SK-N-SH (cell line): Measurements from ENCODE around the gene FKBP8. TPM values are rescaled to one million over a fixed set of nuclear protein-coding genes. Genes with fewer than 3 reads are reported as not detected.

ENCODE experiments used
- CTCF ChIA-PET: fragments of 300-600, 350-600 bp; formaldehyde crosslinking; extraction: SDS; loops from one replicate; lab custom pipeline; 2021; lab: Yijun Ruan, JAX
- POLR2A ChIA-PET: fragments of 350-600 bp; sonication (Branson Sonifier 250); formaldehyde crosslinking; extraction: SDS; loops from one replicate; lab custom pipeline; 2020; ENCODE audit warnings: antibody characterized with exemption, inconsistent platforms; lab: Yijun Ruan, JAX
- DNase-seq: peaks from one replicate; pipeline ENCODE4 v3.0.0; 2012
- H2AFZ ChIP-seq: fragments of 200-600 bp; sonication (generic); 2 replicates; pipeline ENCODE4 v1.8.1; 2016; ENCODE audit warnings: antibody characterized with exemption, mild to moderate bottlenecking, low read depth
- H3F3A ChIP-seq: fragments of 200-600 bp; sonication (generic); replicated peaks from 2 replicates; pipeline ENCODE3; 2016; ENCODE audit warnings: antibody characterized with exemption, mild to moderate bottlenecking; ENCODE audit not compliant: insufficient read depth
- H3K27ac ChIP-seq, 2 experiments: fragments of 200-500 bp in 1 of 2; fragments of 200-600 bp in 1 of 2; sonication (Bioruptor generic) in 1 of 2; sonication (generic), shearing (Covaris generic) in 1 of 2; 2 replicates each; pipeline versions ENCODE4 v1.5.1 to v1.6.1; 2014 to 2016; ENCODE audit warnings: low read depth in 2 of 2, inconsistent platforms in 1 of 2, low read length in 1 of 2, mild to moderate bottlenecking in 1 of 2, mixed read lengths in 1 of 2
- H3K27me3 ChIP-seq: fragments of 200-600 bp; sonication (generic), shearing (Covaris generic); 2 replicates; pipeline ENCODE4 v1.6.1; 2016; ENCODE audit warnings: mixed run types; ENCODE audit not compliant: insufficient read depth
- H3K36me3 ChIP-seq, 2 experiments: fragments of 200-500 bp in 1 of 2; fragments of 200-600 bp in 1 of 2; sonication (Bioruptor generic) in 1 of 2; sonication (generic) in 1 of 2; replicated peaks in 1 of 2; 2 replicates each; pipeline versions ENCODE3 to v1.5.1; 2014 to 2016; ENCODE audit warnings: low read length in 1 of 2, mild to moderate bottlenecking in 1 of 2; ENCODE audit not compliant: insufficient read depth in 2 of 2, control insufficient read depth in 1 of 2
- H3K4me1 ChIP-seq, 2 experiments: fragments of 200-500 bp in 1 of 2; fragments of 200-600 bp in 1 of 2; sonication (Bioruptor generic) in 1 of 2; sonication (generic), shearing (Covaris generic) in 1 of 2; 2 replicates each; pipeline versions ENCODE4 v1.5.1 to v1.6.1; 2014 to 2016; ENCODE audit warnings: low read depth in 1 of 2, low read length in 1 of 2, mixed run types in 1 of 2; ENCODE audit not compliant: insufficient read depth in 2 of 2, control insufficient read depth in 1 of 2
- H3K4me2 ChIP-seq: fragments of 200-600 bp; sonication (generic), shearing (Covaris generic); 2 replicates; pipeline ENCODE4 v1.6.1; 2017; ENCODE audit warnings: mixed run types
- H3K4me3 ChIP-seq, 2 experiments: fragments of 200-500 bp in 1 of 2; fragments of 200-600 bp in 1 of 2; sonication (Bioruptor generic) in 1 of 2; sonication (generic), shearing (Covaris generic) in 1 of 2; 2 replicates each; pipeline versions ENCODE4 v1.5.1 to v1.8.1; 2014 to 2016; ENCODE audit warnings: low read depth in 2 of 2, inconsistent platforms in 1 of 2, low read length in 1 of 2, mild to moderate bottlenecking in 1 of 2, mixed read lengths in 1 of 2, moderate library complexity in 1 of 2
- H3K79me2 ChIP-seq: fragments of 200-600 bp; sonication (generic); 2 replicates; pipeline ENCODE4 v1.8.1; 2017; ENCODE audit warnings: mild to moderate bottlenecking; ENCODE audit not compliant: insufficient read depth
- H3K9ac ChIP-seq: fragments of 200-600 bp; sonication (generic); 2 replicates; pipeline ENCODE4 v1.6.1; 2017; ENCODE audit warnings: mixed run types
- H3K9me2 ChIP-seq: fragments of 200-600 bp; sonication (generic); 2 replicates; pipeline ENCODE4 v1.6.1; 2017; ENCODE audit warnings: mixed run types
- H3K9me3 ChIP-seq: fragments of 200-600 bp; sonication (generic); 2 replicates; pipeline ENCODE4 v1.6.1; 2017; ENCODE audit warnings: mixed run types, mild to moderate bottlenecking, moderate library complexity
- H4K20me1 ChIP-seq: fragments of 200-600 bp; sonication (generic); 2 replicates; pipeline ENCODE4 v1.6.1; 2017; ENCODE audit warnings: mild to moderate bottlenecking, mixed run types; ENCODE audit not compliant: insufficient read depth
- CHD2 ChIP-seq: fragments of 150-350 bp; IDR thresholded peaks from 2 replicates; pipeline ENCODE4 v1.6.1; 2018; ENCODE audit warnings: low read length; ENCODE audit not compliant: partially characterized antibody
- CTCF ChIP-seq: fragments of 200-600 bp; sonication (generic); IDR thresholded peaks from 2 replicates; pipeline ENCODE4 v1.6.1; 2017; ENCODE audit warnings: antibody characterized with exemption, mild to moderate bottlenecking, moderate library complexity
- EP300 ChIP-seq, 2 experiments: IDR thresholded peaks; 2 replicates each; pipeline versions ENCODE4 v1.4.0 to v1.6.1; 2012; ENCODE audit warnings: borderline replicate concordance in 1 of 2, low read depth in 1 of 2, low read length in 1 of 2
- EZH2phosphoT487 ChIP-seq: fragments of 200-600 bp; sonication (generic); IDR thresholded peaks from 2 replicates; pipeline ENCODE4 v1.6.1; 2017; ENCODE audit warnings: low read depth, mixed run types, mild to moderate bottlenecking, antibody characterized with exemption, moderate library complexity, borderline replicate concordance
- FOXJ3 ChIP-seq: sonication (generic); formaldehyde crosslinking; IDR thresholded peaks from 2 replicates; pipeline ENCODE4 v1.5.1; 2020; ENCODE audit warnings: mild to moderate bottlenecking, missing genetic modification reagents
- GATA2 ChIP-seq: sonication (generic); formaldehyde crosslinking; IDR thresholded peaks from 2 replicates; pipeline ENCODE4 v1.5.0; 2020; ENCODE audit warnings: mild to moderate bottlenecking, missing genetic modification reagents
- MAX ChIP-seq: IDR thresholded peaks from 2 replicates; pipeline ENCODE4 v1.4.0; 2012; ENCODE audit warnings: low read depth
- MXI1 ChIP-seq: IDR thresholded peaks from 2 replicates; pipeline ENCODE4 v1.6.1; 2012; ENCODE audit warnings: mild to moderate bottlenecking, low read depth, low read length, improper control_type of control experiment
- POLR2AphosphoS5 ChIP-seq: IDR thresholded peaks from 2 replicates; pipeline ENCODE4 v1.6.1; 2012; ENCODE audit warnings: low read depth, low read length
- RAD21 ChIP-seq: IDR thresholded peaks from 2 replicates; pipeline ENCODE4 v1.6.1; 2012; ENCODE audit warnings: mild to moderate bottlenecking, low read length
- RCOR1 ChIP-seq: fragments of 150-350 bp; IDR thresholded peaks from 2 replicates; pipeline ENCODE4 v1.6.1; 2017; ENCODE audit warnings: antibody characterized with exemption, low read length
- RFX5 ChIP-seq: IDR thresholded peaks from 2 replicates; pipeline ENCODE4 v1.6.1; 2012; ENCODE audit warnings: mild to moderate bottlenecking, improper control_type of control experiment, low read length
- SIN3A ChIP-seq: IDR thresholded peaks from 2 replicates; pipeline ENCODE4 v1.6.1; 2012; ENCODE audit warnings: low read depth, mild to moderate bottlenecking, low read length, moderate library complexity, borderline replicate concordance
- SMC3 ChIP-seq: IDR thresholded peaks from 2 replicates; pipeline ENCODE4 v1.6.1; 2012; ENCODE audit warnings: low read depth, low read length, improper control_type of control experiment
- TAF1 ChIP-seq: IDR thresholded peaks from 2 replicates; pipeline ENCODE4 v1.6.1; 2012; ENCODE audit warnings: low read depth, mild to moderate bottlenecking, low read length, moderate library complexity, borderline replicate concordance
- YY1 ChIP-seq: IDR thresholded peaks from 2 replicates; pipeline ENCODE4 v1.4.0; 2012; ENCODE audit warnings: low read depth, mild to moderate bottlenecking
- ZBTB33 ChIP-seq: IDR thresholded peaks from 2 replicates; pipeline ENCODE4 v1.4.0; 2012; ENCODE audit warnings: low read depth, borderline replicate concordance
- WGBS: methylation state at CpG from one replicate; pipeline ENCODE4 v1.1.6; 2017; ENCODE audit warnings: low lambda C conversion rate; 5-methylcytosine and 5-hydroxymethylcytosine counted together
- polyA plus RNA-seq, 3 experiments: library from polyadenylated mRNA; depleted of rRNA; stranded (reverse); fragments of >200 nt; gene quantifications; 2 replicates each; pipeline ENCODE4 v1.2.3, GENCODE V29; 2012
- TF ChIP-seq, protein P1 (sequence below): fragments of 150-350 bp; IDR thresholded peaks from 2 replicates; pipeline ENCODE4 v1.6.1; 2016; ENCODE audit warnings: mild to moderate bottlenecking, low read depth, low read length

Gene FKBP8
- polyA plus RNA-seq, 1 of the 3 experiments (the other 2 are of a cell fraction): 273 TPM

DNA sequence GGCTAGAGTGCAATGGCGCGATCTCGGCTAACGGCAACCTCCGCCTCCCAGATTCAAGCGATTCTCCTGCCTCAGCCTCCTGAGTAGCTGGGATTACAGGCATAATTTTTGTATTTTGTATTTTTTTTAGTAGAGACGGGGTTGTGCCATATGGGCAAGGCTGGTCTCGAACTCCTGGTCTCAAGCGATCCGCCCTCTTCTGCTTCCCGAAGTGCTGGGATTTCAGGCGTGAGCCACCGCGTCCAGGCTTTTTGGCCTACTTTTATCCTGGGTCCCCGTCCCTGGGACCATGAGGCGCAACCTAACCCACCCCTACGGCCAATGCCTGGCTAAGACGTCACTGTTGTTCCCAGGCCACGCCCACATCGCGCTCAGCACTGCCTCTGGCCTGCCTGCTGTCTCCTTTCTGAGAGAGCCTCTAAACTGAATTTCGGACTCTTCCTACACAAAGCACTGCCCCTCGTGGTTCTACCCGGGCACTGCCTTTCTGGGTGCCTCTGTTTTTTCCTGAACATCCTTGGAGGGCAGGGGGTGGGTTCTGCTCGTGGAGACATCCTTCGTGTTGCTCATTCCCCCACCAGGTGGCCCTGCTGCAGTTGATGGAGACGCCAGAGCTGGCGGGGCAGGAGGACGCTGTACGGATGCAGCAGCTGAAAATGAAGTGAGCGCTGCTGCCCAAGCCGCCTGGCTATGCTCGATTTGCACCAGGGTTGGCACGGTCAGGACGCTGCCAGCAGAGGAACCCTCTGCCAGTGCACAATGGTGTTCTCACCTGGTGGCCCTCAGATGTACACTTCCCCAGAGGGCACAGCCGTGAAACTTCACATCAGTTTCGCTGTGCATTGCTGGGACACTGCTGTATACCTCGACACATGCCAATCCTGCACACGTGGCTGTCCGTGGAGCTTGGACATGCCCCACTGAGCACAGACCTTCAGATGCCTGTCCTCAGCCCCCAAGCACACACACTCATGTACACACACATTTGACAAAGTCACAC is 47.2 kb upstream of the FKBP8 start:
- no peaks in the 10 kb centered on the region for H3K27me3 ChIP-seq
- no peak overlapping the region for H2AFZ ChIP-seq
- no peaks in the 10 kb centered on the region for H3K36me3 ChIP-seq
- 20% methylated on average over 31 of the region's 40 CpGs for WGBS
- ChIA-PET CTCF (interaction anchor here (0.6 to 10.5 kb wide), 50 partner anchors 8 to 396 kb away, joined by 3 to 234 read pairs (median 5); partner anchors contain the start of genes CERS1, CRLF1, ELL and KXD1), POLR2A (interaction anchor here (0.6 to 2.5 kb wide), 6 partner anchors 19 to 328 kb away, joined by 3 to 20 read pairs (median 6); partner anchors contain the start of genes COPE, DDX49, TMEM59L and UBA52)
- H3K9me2 ChIP-seq: no peaks in the 10 kb centered on the region
- no peaks in the 10 kb centered on the region for H3K9me3 ChIP-seq
- peaks cover 10% of the 10 kb centered on the region; the same call in 1 of the 2 replicates for H3K79me2 ChIP-seq
- H3K4me1 ChIP-seq: peaks cover 6 to 29% of the 10 kb centered on the region in 2 experiments; a peak in 2 of 4 replicates
- TF ChIP-seq EZH2phosphoT487: no peak
- peak; percentile 45; the same call in 1 of the 2 replicates for TF ChIP-seq TAF1
- 0 out of 2 replicates have a peak, but pooled peaks have one; percentile 15 for TF ChIP-seq POLR2AphosphoS5
- no peak for TF ChIP-seq ZBTB33
- TF ChIP-seq SMC3: peak; percentile 55
- TF ChIP-seq CTCF: peak; percentile 70
- TF ChIP-seq MAX: peak; percentile 51; the same call in 1 of the 2 replicates
- peak; percentile 64; the same call in 1 of the 2 replicates for TF ChIP-seq SIN3A
- TF ChIP-seq, protein P1, sequence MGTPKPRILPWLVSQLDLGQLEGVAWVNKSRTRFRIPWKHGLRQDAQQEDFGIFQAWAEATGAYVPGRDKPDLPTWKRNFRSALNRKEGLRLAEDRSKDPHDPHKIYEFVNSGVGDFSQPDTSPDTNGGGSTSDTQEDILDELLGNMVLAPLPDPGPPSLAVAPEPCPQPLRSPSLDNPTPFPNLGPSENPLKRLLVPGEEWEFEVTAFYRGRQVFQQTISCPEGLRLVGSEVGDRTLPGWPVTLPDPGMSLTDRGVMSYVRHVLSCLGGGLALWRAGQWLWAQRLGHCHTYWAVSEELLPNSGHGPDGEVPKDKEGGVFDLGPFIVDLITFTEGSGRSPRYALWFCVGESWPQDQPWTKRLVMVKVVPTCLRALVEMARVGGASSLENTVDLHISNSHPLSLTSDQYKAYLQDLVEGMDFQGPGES: no peak
- TF ChIP-seq CHD2: peak; percentile 61
- TF ChIP-seq YY1: no peak
- no peak for TF ChIP-seq FOXJ3 (CRISPR knock-in tag)
- 0 out of 4 replicates have a peak, but pooled peaks of 1 of the 2 experiments have one; percentile 30 for TF ChIP-seq EP300 (IDR thresholded peaks at IDR 0.05; ENCODE audit: borderline replicate concordance in 1 of 2, low read depth in 1 of 2, low read length in 1 of 2)
- peak; percentile 65 for TF ChIP-seq RAD21
- peak; percentile 88 for TF ChIP-seq RFX5
- TF ChIP-seq GATA2 (CRISPR knock-in tag): no peak
- peak; percentile 71 for TF ChIP-seq MXI1
- TF ChIP-seq RCOR1: 0 out of 2 replicates have a peak, but pooled peaks have one; percentile 39
- H4K20me1 ChIP-seq: no peaks in the 10 kb centered on the region
- peak overlapping the region; percentile 83 to 89 for H3K4me3 ChIP-seq
- peak overlapping the region; percentile 79 for H3K9ac ChIP-seq
- H3F3A ChIP-seq: peaks cover 26% of the 10 kb centered on the region
- H3K4me2 ChIP-seq: peak overlapping the region; percentile 92
- peak overlapping the region; percentile 69 to 94 for H3K27ac ChIP-seq
- peak; percentile 89 for DNase-seq
